Thoracic aorta endothelial cell (primary cell): ENCODE data around the gene SSTR4. TPM values are rescaled to one million over a fixed set of nuclear protein-coding genes. Genes with fewer than 3 reads are reported as not detected.

Experiments used
- total RNA-seq: library from RNA; depleted of rRNA; stranded (reverse); fragments of >200 nt; gene quantifications from 2 replicates; pipeline ENCODE4 v1.2.3, GENCODE V29; 2012

SSTR4 gene
- not detected in 2 replicates for total RNA-seq

DNA sequence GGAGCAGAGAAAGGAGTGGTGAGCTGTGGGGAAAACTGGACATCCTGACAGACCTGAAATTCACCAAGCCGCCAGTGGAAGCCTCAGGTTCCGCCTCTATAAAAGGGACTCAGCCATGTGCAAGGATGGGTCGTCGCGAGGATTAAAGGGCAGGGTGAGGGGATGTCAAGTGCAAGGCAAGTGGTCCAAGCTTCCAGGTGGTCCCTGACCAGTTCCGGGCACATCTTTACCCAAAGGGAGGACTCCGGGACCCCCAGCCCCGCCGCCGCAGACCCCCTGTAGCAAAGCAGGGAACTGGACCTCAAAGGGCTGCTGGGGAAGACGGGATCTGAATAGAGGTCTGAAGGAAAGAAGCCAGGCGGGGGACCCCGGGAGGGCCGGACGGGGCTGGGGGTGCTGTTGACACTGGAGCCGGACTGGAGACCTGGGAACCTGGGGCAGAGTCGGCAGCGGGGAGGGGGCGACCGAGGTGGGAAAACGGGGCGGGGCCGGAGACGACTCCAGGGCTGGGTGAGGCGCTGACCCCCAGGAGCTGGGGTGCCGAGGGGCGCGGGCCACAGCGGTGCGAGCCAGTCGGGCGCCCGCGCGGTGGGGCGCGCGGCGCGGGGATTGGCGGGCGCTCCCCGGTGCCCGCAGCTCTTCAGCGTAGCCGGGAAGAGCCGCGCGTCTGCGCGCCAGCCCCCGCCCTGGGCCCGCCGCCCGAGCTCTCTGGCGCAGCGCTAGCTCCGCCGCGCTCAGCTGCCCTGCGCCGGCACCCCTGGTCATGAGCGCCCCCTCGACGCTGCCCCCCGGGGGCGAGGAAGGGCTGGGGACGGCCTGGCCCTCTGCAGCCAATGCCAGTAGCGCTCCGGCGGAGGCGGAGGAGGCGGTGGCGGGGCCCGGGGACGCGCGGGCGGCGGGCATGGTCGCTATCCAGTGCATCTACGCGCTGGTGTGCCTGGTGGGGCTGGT is at the start of gene SSTR4:
Gene SSTR4, plus strand, starts transcription at position 592 of the 951 bp plus-strand sequence. Its CDS starts 172 bp downstream, at position 764.

DNA sequence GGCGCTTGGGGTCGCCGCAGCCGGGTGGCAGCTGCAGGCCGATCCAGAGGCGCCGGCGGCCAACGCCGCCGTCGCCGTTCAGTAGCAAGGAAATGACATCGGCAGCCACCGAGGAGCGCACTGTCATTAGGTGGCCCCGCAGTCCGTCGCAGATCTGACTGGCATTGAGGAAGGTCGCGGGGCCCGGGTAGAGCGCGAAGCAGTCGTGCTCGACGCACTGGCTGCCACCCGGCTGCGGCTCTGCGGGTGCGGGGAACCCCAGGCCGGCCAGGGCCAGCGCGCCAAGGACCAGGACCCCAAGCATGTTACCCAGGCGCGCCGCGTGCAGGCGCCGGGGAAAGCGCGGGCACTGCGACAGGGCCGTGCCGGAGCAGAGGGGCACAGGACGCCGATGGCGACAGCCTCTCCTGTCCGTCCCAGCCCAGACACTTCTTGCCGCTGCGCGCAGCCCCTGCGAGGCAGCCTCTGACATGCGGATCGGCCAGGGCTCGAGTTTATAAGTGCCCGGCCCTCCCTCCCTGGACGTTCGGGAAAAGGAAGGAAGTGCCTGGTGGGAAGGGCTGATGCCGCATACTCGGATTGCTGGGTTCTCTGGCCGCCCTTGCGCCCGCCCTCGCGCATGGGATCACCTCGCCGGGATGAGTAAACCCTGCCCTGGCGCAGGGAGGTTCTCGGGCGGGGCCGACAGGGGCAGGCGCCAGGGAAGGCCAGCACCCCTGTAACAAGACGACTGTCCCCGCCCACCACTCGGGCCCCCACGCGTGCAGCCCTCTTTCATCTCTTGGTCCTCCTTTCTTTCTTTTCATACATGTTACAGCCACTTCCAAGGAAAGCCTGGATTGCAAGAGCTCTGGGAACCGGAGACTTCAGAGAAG is 14.3 kb downstream of the SSTR4 start, which contains the start of gene THBD:
Gene THBD, minus strand, starts transcription at position 472 of the 875 bp plus-strand sequence. Its CDS starts 168 bp downstream, at position 304.

DNA sequence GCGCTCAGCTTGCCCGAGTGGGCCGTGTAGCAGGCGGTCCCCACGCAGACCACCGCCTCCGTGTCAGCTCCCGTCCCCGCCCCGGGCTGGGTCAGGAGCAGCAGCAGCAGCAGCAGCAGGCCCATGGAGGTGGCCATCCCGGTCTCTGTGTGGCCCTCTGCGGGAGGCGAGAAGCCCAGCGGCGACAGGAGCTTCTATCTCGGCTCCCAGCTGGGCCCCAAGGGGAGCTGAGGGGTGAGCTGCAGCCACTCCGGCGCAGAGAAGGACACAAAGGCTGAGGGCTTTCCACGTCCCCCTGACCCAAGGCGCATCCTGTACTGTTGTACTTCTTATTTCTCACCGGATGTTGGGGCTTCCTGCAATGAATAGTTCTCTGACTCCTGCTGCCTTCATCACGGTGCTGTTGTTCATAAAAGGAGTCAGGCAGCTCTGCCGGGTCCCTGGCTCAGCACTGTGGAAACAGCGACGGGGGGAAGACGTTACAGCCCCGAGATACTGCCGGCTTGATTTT is 51.0 kb downstream of the SSTR4 start, which contains the start of gene CD93:
Gene CD93, minus strand, starts transcription at position 269 of the 511 bp plus-strand sequence. Its CDS starts 132 bp downstream, at position 137.

Other genes with a start within 250 kb of the SSTR4 start
- gene THBD, start 14.4 kb downstream of the SSTR4 start, total RNA-seq = 38.6 and 122 TPM in 2 replicates
- 323 and 495 TPM in 2 replicates for gene CD93, start 51.0 kb downstream of the SSTR4 start, total RNA-seq